RWPE1 (cell line): ENCODE results near the gene GABRB1.

Source experiments
- CTCF ChIA-PET: fragments of 350-600 bp; sonication (Branson Sonifier 250); formaldehyde crosslinking; extraction: SDS; loops from one replicate; lab custom pipeline; 2021; lab: Yijun Ruan, JAX
- POLR2A ChIA-PET: fragments of 400-600 bp; formaldehyde crosslinking; extraction: SDS; loops from one replicate; lab custom pipeline; 2020; ENCODE audit warnings: antibody characterized with exemption; ENCODE audit not compliant: low non-redundant PET; lab: Yijun Ruan, JAX
- DNase-seq: peaks from one replicate; pipeline ENCODE4 v3.0.0; 2012; ENCODE audit warnings: low spot score
- H3K27ac ChIP-seq: fragments of 450-650 bp; 2 replicates; pipeline ENCODE4 v1.5.1; 2017
- CTCF ChIP-seq: fragments of 450-650 bp; conservative IDR thresholded peaks from 2 replicates; pipeline ENCODE4 v1.5.1; 2017; ENCODE audit warnings: low read depth, mild to moderate bottlenecking

GABRB1 gene

GRCh38 chr4:47213106-47213505 is 181.7 kb downstream of the GABRB1 start:
- no peak for DNase-seq
- H3K27ac ChIP-seq = no peak overlapping the region
- ChIA-PET CTCF (no interaction called here), POLR2A (no interaction called here)
- no peak for TF ChIP-seq CTCF

- TF ChIP-seq CTCF = no peak
- ChIA-PET POLR2A (no interaction called here), CTCF (no interaction called here)
- no peak for DNase-seq
- H3K27ac ChIP-seq = no peak overlapping the region
Measured at GRCh38 chr4:47213539-47213938, 182.2 kb downstream of the GABRB1 start.

GRCh38 chr4:47213971-47214370 is 182.6 kb downstream of the GABRB1 start:
- no peak overlapping the region for H3K27ac ChIP-seq
- CTCF ChIA-PET = interaction anchor here (0.6 kb wide), 1 partner anchor 248 kb away, joined by 3 read pairs; no protein-coding TSS in a partner anchor
- POLR2A ChIA-PET = no interaction called here
- TF ChIP-seq CTCF = no peak
- DNase-seq = peak; percentile 18

GRCh38 chr4:47215759-47216158 is 184.4 kb downstream of the GABRB1 start:
- no peak for TF ChIP-seq CTCF
- ChIA-PET POLR2A (no interaction called here), CTCF (no interaction called here)
- no peak overlapping the region for H3K27ac ChIP-seq
- DNase-seq = no peak

GRCh38 chr4:47217291-47217690 is 185.9 kb downstream of the GABRB1 start:
- no peak for DNase-seq
- no peak overlapping the region for H3K27ac ChIP-seq
- POLR2A ChIA-PET = no interaction called here
- CTCF ChIA-PET = interaction anchor here (0.7 kb wide), 1 partner anchor 283 kb away, joined by 4 read pairs; no protein-coding TSS in a partner anchor
- no peak for TF ChIP-seq CTCF

GRCh38 chr4:47217884-47218283 is 186.5 kb downstream of the GABRB1 start:
- POLR2A ChIA-PET = no interaction called here

More at GRCh38 chr4:47217884-47218283, 186.5 kb downstream of the GABRB1 start:
- CTCF ChIA-PET = interaction anchor here (0.7 kb wide), 1 partner anchor 283 kb away, joined by 4 read pairs; no protein-coding TSS in a partner anchor
- DNase-seq = no peak
- TF ChIP-seq CTCF = no peak
- H3K27ac ChIP-seq = no peak overlapping the region
